HepG2 (cell line): Measurements from ENCODE around the gene TESK1. TPM values are rescaled to one million over a fixed set of nuclear protein-coding genes. Genes with fewer than 3 reads are reported as not detected.
A peak's percentile ranks its signal among the peaks of the same experiment; 100 is the strongest.

Source experiments
- AHDC1 ChIP-seq: sonication (generic); formaldehyde crosslinking; IDR thresholded peaks from 2 replicates; pipeline ENCODE4 v1.5.1; 2020; ENCODE audit warnings: mild to moderate bottlenecking, missing genetic modification reagents, borderline replicate concordance
- CTCF ChIP-seq: sonication (generic); formaldehyde crosslinking; IDR thresholded peaks from 2 replicates; pipeline ENCODE4 v1.5.0; 2020; ENCODE audit warnings: mild to moderate bottlenecking, missing genetic modification reagents, moderate library complexity
- ISL2 ChIP-seq: sonication (generic); formaldehyde crosslinking; IDR thresholded peaks from 2 replicates; pipeline ENCODE4 v1.5.0; 2020; ENCODE audit warnings: missing genetic modification reagents
- KMT2B ChIP-seq: IDR thresholded peaks from 2 replicates; pipeline ENCODE4 v1.6.1; 2016; ENCODE audit warnings: missing genetic modification reagents, missing compliant biosample characterization
- MED1 ChIP-seq: sonication (generic); formaldehyde crosslinking; IDR thresholded peaks from 2 replicates; pipeline ENCODE4 v1.4.0; 2020; ENCODE audit warnings: missing genetic modification reagents
- MEIS1 ChIP-seq: sonication (generic); formaldehyde crosslinking; IDR thresholded peaks from 2 replicates; pipeline ENCODE4 v1.9.0; 2021; ENCODE audit warnings: mild to moderate bottlenecking, missing genetic modification reagents, moderate library complexity, borderline replicate concordance
- MXI1 ChIP-seq: IDR thresholded peaks from 3 replicates; pipeline ENCODE4 v1.6.1; 2012; ENCODE audit warnings: low read depth, low read length, inconsistent platforms, borderline replicate concordance
- NONO ChIP-seq, 2 experiments: fragments of 450-650 bp in 1 of 2; sonication (generic) in 1 of 2; formaldehyde crosslinking in 1 of 2; IDR thresholded peaks in 1 of 2; conservative IDR thresholded peaks in 1 of 2; 2 replicates each; pipeline versions ENCODE4 v1.6.1 to v1.8.0; 2017 to 2022; ENCODE audit warnings: mild to moderate bottlenecking in 1 of 2, missing genetic modification reagents in 1 of 2, moderate library complexity in 1 of 2
- PRPF4 ChIP-seq: fragments of 200-400 bp; formaldehyde crosslinking; IDR thresholded peaks from 2 replicates; pipeline ENCODE4 v1.6.1; 2016; ENCODE audit warnings: low read length, low read depth; ENCODE audit not compliant: poor library complexity, severe bottlenecking
- SNAPC4 ChIP-seq: sonication (generic); formaldehyde crosslinking; IDR thresholded peaks from 2 replicates; pipeline ENCODE4 v1.4.0; 2020; ENCODE audit warnings: mild to moderate bottlenecking, missing genetic modification reagents
- TARDBP ChIP-seq: sonication (generic); formaldehyde crosslinking; IDR thresholded peaks from 2 replicates; pipeline ENCODE4 v1.8.0; 2022; ENCODE audit warnings: mild to moderate bottlenecking, missing genetic modification reagents
- TSC22D2 ChIP-seq: sonication (generic); formaldehyde crosslinking; IDR thresholded peaks from 2 replicates; pipeline ENCODE4 v1.5.1; 2020; ENCODE audit warnings: missing genetic modification reagents, mild to moderate bottlenecking, borderline replicate concordance
- ZNF205 ChIP-seq: IDR thresholded peaks from 2 replicates; pipeline ENCODE4 v1.6.1; 2018; ENCODE audit warnings: missing biosample characterization, missing genetic modification reagents
- ZNF563 ChIP-seq: sonication (generic); formaldehyde crosslinking; IDR thresholded peaks from 2 replicates; pipeline ENCODE4 v1.8.0; 2022; ENCODE audit warnings: mild to moderate bottlenecking, moderate library complexity, missing genetic modification reagents
- ZNF660 ChIP-seq: sonication (generic); formaldehyde crosslinking; IDR thresholded peaks from 2 replicates; pipeline ENCODE4 v1.5.1; 2020; ENCODE audit warnings: mild to moderate bottlenecking, low read depth, missing genetic modification reagents, borderline replicate concordance
- ZNF720 ChIP-seq: sonication (generic); formaldehyde crosslinking; IDR thresholded peaks from 2 replicates; pipeline ENCODE4 v1.4.0; 2020; ENCODE audit warnings: missing genetic modification reagents
- ZNF782 ChIP-seq: sonication (generic); formaldehyde crosslinking; IDR thresholded peaks from 2 replicates; pipeline ENCODE4 v1.4.0; 2020; ENCODE audit warnings: missing genetic modification reagents, mild to moderate bottlenecking, borderline replicate concordance
- polyA plus RNA-seq, 8 experiments: library from polyadenylated mRNA; depleted of rRNA in 3 of 8; stranded (reverse) in 7 of 8; unstranded in 1 of 8; fragments of >200 nt; fragmentation: Illumina TruSeq in 4 of 8; extraction: Trizol in 4 of 8; gene quantifications; 2 replicates each; pipeline versions ENCODE4 v1.2.1 to v1.2.3, GENCODE V29; 2011 to 2016; ENCODE audit warnings: low read depth in 4 of 8, missing spikeins in 1 of 8, mixed read lengths in 1 of 8; ENCODE audit not compliant: insufficient read depth in 1 of 8
- total RNA-seq, 5 experiments: library from RNA; depleted of rRNA; stranded (reverse); fragments of >200 nt; fragmentation: Illumina TruSeq; extraction: Trizol; gene quantifications; 2 replicates each; pipeline ENCODE4 v1.2.3, GENCODE V29; 2016; ENCODE audit warnings: low read depth in 1 of 5

The TESK1 gene
- total and polyA plus RNA-seq, 2 of the 13 experiments (the other 11 are each of a cell fraction or from before 2014, with no cell fraction given), result 7.3 to 13.6 TPM

DNA sequence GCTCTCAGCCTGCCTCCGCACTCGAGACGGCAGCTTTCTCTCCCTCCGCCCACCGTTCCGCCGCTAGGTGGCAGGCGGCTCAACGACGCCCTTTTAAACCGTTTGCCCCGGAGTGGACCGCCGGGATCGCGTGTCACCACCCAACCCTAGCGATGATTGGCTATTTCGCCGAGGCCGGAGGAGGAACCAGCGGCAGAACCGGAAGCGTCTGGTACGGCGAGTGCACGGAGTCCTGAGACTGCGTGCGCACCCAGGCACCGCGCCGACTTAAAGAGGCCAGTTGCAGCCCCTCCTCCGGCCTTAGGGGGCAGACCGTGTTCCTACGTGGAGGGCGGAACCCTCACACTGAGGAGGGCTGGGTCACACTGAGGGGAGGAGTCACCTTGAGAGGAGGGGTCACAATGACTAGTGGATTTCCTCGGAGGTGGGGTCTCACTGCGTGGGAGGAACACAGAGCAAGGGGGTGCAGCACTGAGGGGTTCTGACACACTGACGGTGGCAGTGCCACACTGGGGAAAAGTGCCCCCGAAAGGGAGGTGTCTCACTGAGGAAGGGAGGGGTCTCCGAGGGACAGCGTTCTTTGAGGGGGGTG, 980 bp upstream of the TESK1 start (continued):
- TF ChIP-seq MXI1 (peak; percentile 85; the same call in 1 of the 3 replicates), ISL2 (CRISPR knock-in tag) (peak; percentile 69), NONO (IDR thresholded peaks at IDR 0.05) (no peak), NONO (CRISPR knock-in tag; conservative IDR thresholded peaks at IDR 0.05) (peak; percentile 83), TARDBP (CRISPR knock-in tag) (peak; percentile 97), CTCF (CRISPR knock-in tag) (peak; percentile 97), PRPF4 (no peak), SNAPC4 (CRISPR knock-in tag) (peak; percentile 78; the same call in 1 of the 2 replicates), MED1 (peak; percentile 43), ZNF720 (no peak), ZNF205 (CRISPR knock-in tag) (peak; percentile 76; the same call in 1 of the 2 replicates), AHDC1 (no peak), KMT2B (CRISPR knock-in tag) (peak; percentile 90), ZNF660 (no peak), ZNF563 (CRISPR knock-in tag) (peak; percentile 57; the same call in 1 of the 2 replicates), ZNF782 (CRISPR knock-in tag) (peak; percentile 74; the same call in 1 of the 2 replicates), MEIS1 (CRISPR knock-in tag) (peak; percentile 84), TSC22D2 (no peak)
